Nephron (organoid): Measurements from ENCODE around the gene ARPC5L.

Experiments
- H3K27ac Mint-ChIP-seq, 3 experiments: 2 replicates each; pipeline ENCODE4 v1.8.0; 2020; ENCODE audit warnings: mixed read lengths in 3 of 3, mild to moderate bottlenecking in 2 of 3, moderate library complexity in 1 of 3
- H3K27me3 Mint-ChIP-seq: 2 replicates; pipeline ENCODE4 v1.8.0; 2021; ENCODE audit warnings: low read depth, mild to moderate bottlenecking, moderate library complexity, mixed read lengths
- H3K36me3 Mint-ChIP-seq: 2 replicates; pipeline ENCODE4 v1.8.0; 2020; ENCODE audit warnings: low read depth, mixed read lengths
- H3K4me1 Mint-ChIP-seq: 2 replicates; pipeline ENCODE4 v1.8.0; 2020; ENCODE audit warnings: mixed read lengths
- H3K4me3 Mint-ChIP-seq, 3 experiments: 2 replicates each; pipeline ENCODE4 v1.8.0; 2020; ENCODE audit warnings: mild to moderate bottlenecking in 3 of 3, mixed read lengths in 3 of 3, moderate library complexity in 2 of 3
- H3K9me3 Mint-ChIP-seq: 2 replicates; pipeline ENCODE4 v1.8.0; 2020; ENCODE audit warnings: mixed read lengths
- CTCF ChIP-seq, 3 experiments: fragments of 200-600 bp; sonication (generic); IDR thresholded peaks; one replicate each; pipeline ENCODE4 v1.5.0; 2021; ENCODE audit warnings: antibody characterized with exemption in 3 of 3; ENCODE audit not compliant: unreplicated experiment in 3 of 3

Gene ARPC5L

GRCh38 chr9:124846969-124847368 lies 15.0 kb upstream of the ARPC5L start:
- Mint-ChIP-seq H3K27me3 (peaks cover 5% of the 10 kb centered on the region), H3K36me3 (no peaks in the 10 kb centered on the region)

DNA sequence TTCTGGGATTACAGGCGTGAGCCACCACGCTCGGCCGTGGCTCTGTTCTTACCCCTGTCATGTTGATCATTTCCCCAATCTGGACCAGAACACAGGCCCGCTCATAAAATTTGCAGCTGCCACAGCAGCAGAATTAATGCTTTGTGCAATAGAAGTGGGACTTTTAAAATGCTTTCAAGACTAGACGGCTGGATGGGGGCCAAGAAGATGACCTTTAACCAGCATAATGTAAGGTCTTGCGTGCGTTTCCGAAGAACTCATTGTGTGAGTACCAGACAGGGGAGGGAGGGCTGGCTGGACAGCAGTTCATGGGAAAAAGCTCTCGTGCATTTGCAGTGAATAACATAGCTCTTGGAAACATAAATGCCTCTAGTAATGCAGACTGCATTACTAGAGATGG lies 12.1 kb upstream of the ARPC5L start:
- peaks cover 30% of the 10 kb centered on the region for H3K4me1 Mint-ChIP-seq
- H3K27ac Mint-ChIP-seq: peak overlapping the region; percentile 74 to 87 (median 76)
- H3K36me3 Mint-ChIP-seq: no peaks in the 10 kb centered on the region
- H3K9me3 Mint-ChIP-seq: no peaks in the 10 kb centered on the region
- H3K27me3 Mint-ChIP-seq: peaks cover 5% of the 10 kb centered on the region
- TF ChIP-seq CTCF (IDR thresholded peaks at IDR 0.05; ENCODE audit: unreplicated experiment in 3 of 3): no peak
- peak overlapping the region in 1 of 3 experiments; percentile 64 for H3K4me3 Mint-ChIP-seq

More at GRCh38 chr9:124846969-124847368, 15.0 kb upstream of the ARPC5L start:
- H3K27ac Mint-ChIP-seq: no peak overlapping the region
- peaks cover 23% of the 10 kb centered on the region for H3K4me1 Mint-ChIP-seq
- no peaks in the 10 kb centered on the region for H3K9me3 Mint-ChIP-seq
- no peak overlapping the region for H3K4me3 Mint-ChIP-seq
- no peak for TF ChIP-seq CTCF (IDR thresholded peaks at IDR 0.05; ENCODE audit: unreplicated experiment in 3 of 3)

DNA sequence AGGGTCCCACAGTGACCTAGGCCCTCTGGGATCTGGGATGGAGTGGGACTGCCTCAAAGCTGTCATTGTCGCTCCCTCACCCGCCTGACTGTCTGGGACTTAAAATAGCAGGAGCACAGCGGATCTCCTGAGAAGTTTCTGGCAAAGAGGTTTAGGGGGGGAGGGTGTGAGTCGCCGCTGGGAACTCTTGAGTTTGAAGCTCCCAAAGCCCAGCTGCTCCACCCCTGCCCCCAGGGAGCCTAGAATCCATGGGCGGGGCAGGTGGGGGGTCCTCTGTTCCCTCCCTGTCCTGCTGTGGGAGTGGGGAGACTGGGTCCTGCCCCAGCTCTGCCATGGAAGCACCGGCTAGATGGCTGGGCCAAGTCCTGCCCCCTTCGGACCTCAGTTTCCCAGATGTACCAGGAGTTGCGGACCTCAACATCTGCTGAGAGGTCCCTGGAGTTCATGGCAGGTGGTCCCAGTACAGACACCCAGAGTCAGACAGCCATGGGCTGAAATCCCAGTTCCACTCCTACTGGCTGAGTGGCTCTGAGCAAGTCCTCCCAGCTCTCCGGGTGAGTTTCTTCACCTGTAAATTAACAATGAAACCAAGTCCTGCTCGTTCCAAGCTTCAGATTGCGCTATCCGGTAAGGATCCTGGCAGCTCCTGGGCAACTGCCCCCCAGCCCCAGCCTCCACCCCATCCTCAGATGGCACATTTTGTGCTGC lies 9.7 kb upstream of the ARPC5L start:
- H3K27ac Mint-ChIP-seq: peak overlapping the region; percentile 51 to 87 (median 80)
- TF ChIP-seq CTCF (IDR thresholded peaks at IDR 0.05; ENCODE audit: unreplicated experiment in 3 of 3): no peak

GRCh38 chr9:124852829-124853531 lies 8.9 kb upstream of the ARPC5L start, which contains the start of gene WDR38:
TSS of gene WDR38 (plus strand) at chr9:124853460. CDS start at chr9:124853532, 72 bp downstream.
- H3K36me3 Mint-ChIP-seq: peaks cover 6% of the 10 kb centered on the region
- peak within 1 kb of the TSS; percentile 62 to 66 (median 65) for H3K4me3 Mint-ChIP-seq
- TF ChIP-seq CTCF (IDR thresholded peaks at IDR 0.05; ENCODE audit: unreplicated experiment in 3 of 3): peak; percentile 99 to 100 (median 100)
- no peaks in the 10 kb centered on the region for H3K9me3 Mint-ChIP-seq
- H3K27ac Mint-ChIP-seq: peak within 1 kb of the TSS; percentile 51 to 87 (median 80)
- peaks cover 24% of the 10 kb centered on the region for H3K4me1 Mint-ChIP-seq
- peaks cover 5% of the 10 kb centered on the region for H3K27me3 Mint-ChIP-seq

More for the DNA sequence above, 9.7 kb upstream of the ARPC5L start:
- peaks cover 5% of the 10 kb centered on the region for H3K27me3 Mint-ChIP-seq
- peaks cover 24% of the 10 kb centered on the region for H3K4me1 Mint-ChIP-seq
- peaks cover under 1% of the 10 kb centered on the region for H3K36me3 Mint-ChIP-seq
- H3K4me3 Mint-ChIP-seq: peak overlapping the region; percentile 49 to 66 (median 62)
- H3K9me3 Mint-ChIP-seq: no peaks in the 10 kb centered on the region

- Mint-ChIP-seq H3K4me1 (peaks cover 24% of the 10 kb centered on the region), H3K36me3 (peaks cover 9% of the 10 kb centered on the region), H3K4me3 (peak overlapping the region in 2 of 3 experiments; percentile 65 to 66), H3K9me3 (no peaks in the 10 kb centered on the region), H3K27me3 (peaks cover 5% of the 10 kb centered on the region), H3K27ac (no peak overlapping the region)
- TF ChIP-seq CTCF (IDR thresholded peaks at IDR 0.05; ENCODE audit: unreplicated experiment in 3 of 3): no peak
These were observed 8.3 kb upstream of the ARPC5L start for GRCh38 chr9:124853605-124854143.
